Measurements from ENCODE around the gene CHRD.
"Not testable (repeated sequence)": the region's sequence is repeated elsewhere in the genome, so short reads cannot be mapped to it uniquely, and the experiment has no call there.

The CHRD gene

GRCh38 chr3:184423561-184423960 lies 43.7 kb downstream of the CHRD start:
- Histone ChIP-seq H3K4me3 (ENCODE audit: low read depth, low read length) (no peak overlapping the region), H3K4me1 (ENCODE audit: control insufficient read depth, insufficient read depth, low read length) (no peaks in the 10 kb centered on the region), H3K9ac (ENCODE audit: low read depth, low read length) (no peak overlapping the region), H3K9me3 (ENCODE audit: control insufficient read depth, insufficient read depth, low read length) (no peaks in the 10 kb centered on the region), H3K36me3 (ENCODE audit: control insufficient read depth, insufficient read depth, low read length) (no peaks in the 10 kb centered on the region), H3K27me3 (ENCODE audit: control insufficient read depth, insufficient read depth, low read length) (no peaks in the 10 kb centered on the region)

DNA sequence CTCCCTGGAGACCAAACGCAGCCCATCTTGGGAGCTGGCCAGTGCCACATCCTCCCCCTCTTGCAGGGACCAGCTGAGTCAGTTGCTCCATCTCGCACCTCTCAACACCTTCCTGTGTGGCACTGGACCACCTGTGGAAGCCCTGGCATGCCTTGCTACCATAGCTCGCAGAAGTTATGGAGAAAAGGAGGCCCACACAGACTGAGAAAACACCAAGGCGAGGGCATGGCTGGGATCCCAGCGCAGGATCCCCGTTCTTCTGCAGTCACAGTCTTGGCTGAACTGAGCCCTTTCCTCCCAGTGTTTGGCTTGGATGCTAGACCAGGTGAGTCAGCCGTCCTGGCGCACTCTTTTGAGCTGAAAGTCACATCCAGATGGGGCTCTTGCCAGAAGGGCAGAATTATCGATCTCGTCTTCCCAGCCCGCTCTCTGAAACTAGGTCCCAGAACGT lies 46.9 kb downstream of the CHRD start:
- no peak overlapping the region for H3K4me3 ChIP-seq (ENCODE audit: low read depth, low read length)

GRCh38 chr3:184428561-184429175 lies 48.8 kb downstream of the CHRD start:
- no peak overlapping the region for H3K4me3 ChIP-seq (ENCODE audit: low read depth, low read length)
- no peaks in the 10 kb centered on the region for H3K27me3 ChIP-seq (ENCODE audit: control insufficient read depth, insufficient read depth, low read length)
- no peaks in the 10 kb centered on the region for H3K36me3 ChIP-seq (ENCODE audit: control insufficient read depth, insufficient read depth, low read length)
- no peaks in the 10 kb centered on the region for H3K9me3 ChIP-seq (ENCODE audit: control insufficient read depth, insufficient read depth, low read length)
- H3K9ac ChIP-seq (ENCODE audit: low read depth, low read length) = no peak overlapping the region
- no peaks in the 10 kb centered on the region for H3K4me1 ChIP-seq (ENCODE audit: control insufficient read depth, insufficient read depth, low read length)

More for the DNA sequence above, 46.9 kb downstream of the CHRD start:
- Histone ChIP-seq H3K9me3 (ENCODE audit: control insufficient read depth, insufficient read depth, low read length) (no peaks in the 10 kb centered on the region), H3K36me3 (ENCODE audit: control insufficient read depth, insufficient read depth, low read length) (no peaks in the 10 kb centered on the region), H3K9ac (ENCODE audit: low read depth, low read length) (no peak overlapping the region), H3K4me1 (ENCODE audit: control insufficient read depth, insufficient read depth, low read length) (no peaks in the 10 kb centered on the region), H3K27me3 (ENCODE audit: control insufficient read depth, insufficient read depth, low read length) (no peaks in the 10 kb centered on the region)

DNA sequence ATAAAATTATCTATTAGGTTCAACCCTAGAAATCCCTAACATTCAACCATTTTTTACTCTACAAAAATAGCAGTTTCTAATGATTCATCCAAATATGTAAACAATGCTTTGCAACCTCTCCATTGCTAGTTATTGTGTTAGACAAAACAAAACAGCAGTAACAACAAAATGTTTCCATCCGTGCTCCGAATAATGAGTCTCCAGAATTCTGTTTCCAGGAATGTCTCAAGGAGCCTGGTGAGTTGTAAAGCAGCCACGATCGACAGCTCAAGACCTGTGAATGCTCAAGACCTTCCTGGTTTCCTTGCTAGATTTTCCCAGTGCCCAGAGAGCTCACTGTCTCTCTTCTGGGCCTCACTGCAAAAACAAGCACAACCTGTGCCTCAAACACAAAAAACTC lies 49.9 kb downstream of the CHRD start:
- Histone ChIP-seq H3K27me3 (ENCODE audit: control insufficient read depth, insufficient read depth, low read length) (no peaks in the 10 kb centered on the region), H3K4me1 (ENCODE audit: control insufficient read depth, insufficient read depth, low read length) (no peaks in the 10 kb centered on the region), H3K9me3 (ENCODE audit: control insufficient read depth, insufficient read depth, low read length) (no peaks in the 10 kb centered on the region), H3K36me3 (ENCODE audit: control insufficient read depth, insufficient read depth, low read length) (no peaks in the 10 kb centered on the region), H3K9ac (ENCODE audit: low read depth, low read length) (no peak overlapping the region), H3K4me3 (ENCODE audit: low read depth, low read length) (no peak overlapping the region)

DNA sequence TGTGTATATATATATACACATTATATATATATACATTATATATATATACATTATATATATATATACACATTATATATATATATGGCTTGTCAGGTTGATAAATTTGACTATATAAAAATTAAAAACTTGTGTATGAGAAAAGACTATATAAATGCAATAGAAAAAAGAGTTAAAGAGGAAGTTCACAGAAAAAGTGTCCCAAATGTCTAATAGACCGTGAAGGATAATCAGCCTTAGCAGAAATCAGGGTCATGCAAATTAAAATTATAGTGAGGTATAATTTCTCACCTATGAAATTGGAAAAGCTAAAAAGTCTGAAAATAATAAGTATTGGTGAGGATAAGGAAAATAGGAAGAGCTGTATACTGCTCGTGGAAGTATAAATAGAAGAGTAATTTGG lies 51.1 kb downstream of the CHRD start:
- Histone ChIP-seq H3K9me3 (ENCODE audit: control insufficient read depth, insufficient read depth, low read length) (no peaks in the 10 kb centered on the region), H3K9ac (ENCODE audit: low read depth, low read length) (no peak overlapping the region), H3K27me3 (ENCODE audit: control insufficient read depth, insufficient read depth, low read length) (no peaks in the 10 kb centered on the region), H3K36me3 (ENCODE audit: control insufficient read depth, insufficient read depth, low read length) (no peaks in the 10 kb centered on the region), H3K4me1 (ENCODE audit: control insufficient read depth, insufficient read depth, low read length) (no peaks in the 10 kb centered on the region), H3K4me3 (ENCODE audit: low read depth, low read length) (no peak overlapping the region)

GRCh38 chr3:184433178-184433577 lies 53.3 kb downstream of the CHRD start:
- H3K4me3 ChIP-seq (ENCODE audit: low read depth, low read length); H3K36me3 ChIP-seq (ENCODE audit: control insufficient read depth, insufficient read depth, low read length); H3K9ac ChIP-seq (ENCODE audit: low read depth, low read length); H3K9me3 ChIP-seq (ENCODE audit: control insufficient read depth, insufficient read depth, low read length); H3K27me3 ChIP-seq (ENCODE audit: control insufficient read depth, insufficient read depth, low read length); H3K4me1 ChIP-seq (ENCODE audit: control insufficient read depth, insufficient read depth, low read length): not testable (repeated sequence)

DNA sequence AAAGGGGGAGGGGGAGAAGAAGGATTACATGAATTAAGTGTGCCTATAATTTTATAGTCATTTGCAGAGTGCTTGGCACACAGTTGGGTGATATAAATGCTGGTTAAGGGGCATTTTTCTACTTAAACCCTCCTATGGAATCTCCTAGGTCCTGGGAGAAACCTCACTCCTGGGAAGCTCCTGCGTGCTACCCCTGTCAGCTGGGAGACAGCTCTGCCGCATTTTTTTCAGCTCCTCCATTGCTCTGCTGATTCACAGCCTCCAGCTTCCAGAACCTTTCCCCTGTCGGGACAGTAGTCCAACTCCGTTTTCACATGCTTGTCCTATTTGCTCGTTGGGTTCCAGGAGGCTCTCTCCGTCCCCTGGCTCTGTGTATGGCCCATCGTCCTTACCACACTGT lies 59.2 kb downstream of the CHRD start:
- Histone ChIP-seq H3K27me3 (ENCODE audit: control insufficient read depth, insufficient read depth, low read length) (peaks cover 2% of the 10 kb centered on the region), H3K4me1 (ENCODE audit: control insufficient read depth, insufficient read depth, low read length) (no peaks in the 10 kb centered on the region), H3K4me3 (ENCODE audit: low read depth, low read length) (no peak overlapping the region), H3K9me3 (ENCODE audit: control insufficient read depth, insufficient read depth, low read length) (no peaks in the 10 kb centered on the region), H3K9ac (ENCODE audit: low read depth, low read length) (no peak overlapping the region), H3K36me3 (ENCODE audit: control insufficient read depth, insufficient read depth, low read length) (no peaks in the 10 kb centered on the region)
